H9 (cell line): ENCODE data around the gene IVNS1ABP. TPM values are rescaled to one million over a fixed set of nuclear protein-coding genes. Genes with fewer than 3 reads are reported as not detected.

Experiments
- DNase-seq: peaks from one replicate; pipeline ENCODE4 v3.0.0-alpha.2; 2017
- H2AFZ ChIP-seq: one replicate; pipeline ENCODE4 v1.6.1; 2013; ENCODE audit warnings: mild to moderate bottlenecking, low read length, control low read depth, moderate library complexity
- H2AK5ac ChIP-seq: 2 replicates; pipeline ENCODE4 v1.6.1; 2013; ENCODE audit warnings: low read length, control low read depth, mixed read lengths; ENCODE audit not compliant: insufficient read length
- H2BK120ac ChIP-seq: one replicate; pipeline ENCODE4 v1.6.1; 2013; ENCODE audit warnings: low read depth, mild to moderate bottlenecking, low read length, control low read depth, inconsistent platforms; ENCODE audit not compliant: poor library complexity, severe bottlenecking
- H2BK12ac ChIP-seq: 2 replicates; pipeline ENCODE4 v1.6.1; 2013; ENCODE audit warnings: low read length, control low read depth, mixed read lengths, low read depth; ENCODE audit not compliant: insufficient read length
- H2BK15ac ChIP-seq: 2 replicates; pipeline ENCODE4 v1.6.1; 2013; ENCODE audit warnings: low read depth, low read length, control low read depth
- H2BK20ac ChIP-seq: one replicate; pipeline ENCODE4 v1.6.1; 2013; ENCODE audit warnings: low read depth, mild to moderate bottlenecking, low read length, control low read depth, inconsistent platforms; ENCODE audit not compliant: poor library complexity, severe bottlenecking
- H2BK5ac ChIP-seq: 2 replicates; pipeline ENCODE4 v1.6.1; 2013; ENCODE audit warnings: low read length, control low read depth, mixed read lengths; ENCODE audit not compliant: insufficient read length
- H3K14ac ChIP-seq: 2 replicates; pipeline ENCODE4 v1.6.1; 2013; ENCODE audit warnings: low read length, control low read depth; ENCODE audit not compliant: insufficient read depth
- H3K18ac ChIP-seq: 2 replicates; pipeline ENCODE4 v1.6.1; 2013; ENCODE audit warnings: low read depth, mild to moderate bottlenecking, mixed read lengths, low read length, control low read depth; ENCODE audit not compliant: insufficient read length
- H3K23ac ChIP-seq: 2 replicates; pipeline ENCODE4 v1.6.1; 2013; ENCODE audit warnings: low read length, control low read depth, mixed read lengths, low read depth; ENCODE audit not compliant: insufficient read length
- H3K23me2 ChIP-seq: 2 replicates; pipeline ENCODE4 v1.6.1; 2013; ENCODE audit warnings: low read depth, mild to moderate bottlenecking, mixed read lengths, low read length, control low read depth; ENCODE audit not compliant: insufficient read length, poor library complexity, severe bottlenecking
- H3K27ac ChIP-seq: 2 replicates; pipeline ENCODE4 v1.5.1; 2013; ENCODE audit warnings: low read length, control low read depth, mixed read lengths, low read depth; ENCODE audit not compliant: insufficient read length
- H3K27me3 ChIP-seq: 2 replicates; pipeline ENCODE4 v1.6.1; 2013; ENCODE audit warnings: low read length, control low read depth, inconsistent platforms; ENCODE audit not compliant: insufficient read depth
- H3K4ac ChIP-seq: 2 replicates; pipeline ENCODE4 v1.6.1; 2013; ENCODE audit warnings: low read depth, mild to moderate bottlenecking, control low read depth, inconsistent platforms, low read length, moderate library complexity
- H3K4me1 ChIP-seq: 2 replicates; pipeline ENCODE4 v1.6.1; 2013; ENCODE audit warnings: low read length, control low read depth, inconsistent platforms; ENCODE audit not compliant: insufficient read depth
- H3K4me2 ChIP-seq: 2 replicates; pipeline ENCODE4 v1.6.1; 2013; ENCODE audit warnings: low read length, control low read depth, mixed read lengths; ENCODE audit not compliant: insufficient read length, insufficient read depth
- H3K56ac ChIP-seq: 2 replicates; pipeline ENCODE4 v1.6.1; 2013; ENCODE audit warnings: low read depth, mild to moderate bottlenecking, mixed read lengths, low read length, control low read depth; ENCODE audit not compliant: insufficient read length
- H3K79me1 ChIP-seq: 2 replicates; pipeline ENCODE4 v1.6.1; 2013; ENCODE audit warnings: low read depth, mild to moderate bottlenecking, moderate library complexity, low read length, control low read depth, inconsistent platforms; ENCODE audit not compliant: insufficient read depth, poor library complexity, severe bottlenecking
- H3K79me2 ChIP-seq: 2 replicates; pipeline ENCODE4 v1.6.1; 2013; ENCODE audit warnings: low read length, control low read depth, inconsistent platforms; ENCODE audit not compliant: insufficient read depth
- H3K9ac ChIP-seq: 2 replicates; pipeline ENCODE4 v1.6.1; 2013; ENCODE audit warnings: low read length, control low read depth, mixed read lengths; ENCODE audit not compliant: insufficient read length; ENCODE audit errors: extremely low read depth
- H3K9me3 ChIP-seq: one replicate; pipeline ENCODE4 v1.6.1; 2013; ENCODE audit warnings: low read depth, low read length, inconsistent platforms; ENCODE audit not compliant: control insufficient read depth
- H3T11ph ChIP-seq: one replicate; pipeline ENCODE4 v1.6.1; 2013; ENCODE audit warnings: mild to moderate bottlenecking, low read length, control low read depth, inconsistent platforms
- H4K20me1 ChIP-seq: one replicate; pipeline ENCODE4 v1.6.1; 2013; ENCODE audit not compliant: control insufficient read depth, insufficient read length, insufficient read depth
- H4K5ac ChIP-seq: 2 replicates; pipeline ENCODE4 v1.6.1; 2013; ENCODE audit warnings: low read depth, mild to moderate bottlenecking, mixed read lengths, low read length, control low read depth; ENCODE audit not compliant: insufficient read length
- H4K8ac ChIP-seq: replicated peaks from 2 replicates; pipeline ENCODE4 v1.6.1; 2013; ENCODE audit warnings: low read length, control low read depth, mixed read lengths, low read depth; ENCODE audit not compliant: insufficient read length
- H4K91ac ChIP-seq: 2 replicates; pipeline ENCODE4 v1.6.1; 2013; ENCODE audit warnings: low read depth, mild to moderate bottlenecking, moderate library complexity, mixed read lengths, low read length, control low read depth; ENCODE audit not compliant: insufficient read length
- H3K27ac Mint-ChIP-seq, 3 experiments: 2 replicates in 2 of 3; 3 replicates in 1 of 3; pipeline ENCODE4 v1.8.0; 2020 to 2021; ENCODE audit warnings: mixed read lengths in 3 of 3, mild to moderate bottlenecking in 1 of 3, moderate library complexity in 1 of 3
- H3K27me3 Mint-ChIP-seq: 2 replicates; pipeline ENCODE4 v1.8.0; 2021; ENCODE audit warnings: low read depth, mild to moderate bottlenecking, moderate library complexity, mixed read lengths
- H3K36me3 Mint-ChIP-seq, 3 experiments: 2 replicates in 2 of 3; 3 replicates in 1 of 3; pipeline ENCODE4 v1.8.0; 2020 to 2021; ENCODE audit warnings: low read depth in 3 of 3, mixed read lengths in 3 of 3; ENCODE audit not compliant: insufficient read depth in 1 of 3
- H3K4me1 Mint-ChIP-seq, 2 experiments: 2 replicates each; pipeline ENCODE4 v1.8.0; 2020; ENCODE audit warnings: mixed read lengths in 2 of 2
- H3K4me3 Mint-ChIP-seq, 2 experiments: 2 replicates in 1 of 2; 3 replicates in 1 of 2; pipeline ENCODE4 v1.8.0; 2020 to 2021; ENCODE audit warnings: mild to moderate bottlenecking in 2 of 2, mixed read lengths in 2 of 2, moderate library complexity in 1 of 2
- H3K9me3 Mint-ChIP-seq, 2 experiments: 2 replicates in 1 of 2; 3 replicates in 1 of 2; pipeline ENCODE4 v1.8.0; 2020; ENCODE audit warnings: mild to moderate bottlenecking in 2 of 2, mixed read lengths in 2 of 2, moderate library complexity in 1 of 2
- CTCF ChIP-seq: fragments of 200-600 bp; sonication (generic); conservative IDR thresholded peaks from 3 replicates; pipeline ENCODE4 v1.8.0; 2021; ENCODE audit warnings: antibody characterized with exemption, mild to moderate bottlenecking
- total RNA-seq: library from RNA; stranded (reverse); gene quantifications from 2 replicates; pipeline ENCODE4 v1.2.1, GENCODE V29; 2021

IVNS1ABP gene
- total RNA-seq, 1 experiment from 2014 or later = 110 TPM

- H3K9me3 ChIP-seq = no peaks in the 10 kb centered on the region
- no peak overlapping the region for H3K14ac ChIP-seq
- no peaks in the 10 kb centered on the region for H4K20me1 ChIP-seq
- Mint-ChIP-seq H3K4me3 (no peak overlapping the region), H3K27ac (no peak overlapping the region), H3K27me3 (no peaks in the 10 kb centered on the region), H3K36me3 (peaks cover 1 to 11% (median 2%) of the 10 kb centered on the region in 3 experiments; a peak in 6 of 7 replicates), H3K9me3 (no peaks in the 10 kb centered on the region; a peak in 2 of 5 replicates), H3K4me1 (no peaks in the 10 kb centered on the region)
- H4K5ac ChIP-seq = no peak overlapping the region
- no peak overlapping the region for H3K9ac ChIP-seq
- H2BK20ac ChIP-seq = no peak overlapping the region
- H4K8ac ChIP-seq = no peak overlapping the region
- H3K79me1 ChIP-seq = no peaks in the 10 kb centered on the region
- no peak for DNase-seq
- no peaks in the 10 kb centered on the region for H3K23me2 ChIP-seq
- TF ChIP-seq CTCF = no peak
- H4K91ac ChIP-seq = no peak overlapping the region
- no peak overlapping the region for H2BK15ac ChIP-seq
- no peak overlapping the region for H2AFZ ChIP-seq
- no peak overlapping the region for H3K27ac ChIP-seq
- no peak overlapping the region for H3K4ac ChIP-seq
- H3T11ph ChIP-seq = no peak overlapping the region
- H3K23ac ChIP-seq = no peak overlapping the region
- no peak overlapping the region for H2BK120ac ChIP-seq
- H3K27me3 ChIP-seq = no peaks in the 10 kb centered on the region
- H3K4me2 ChIP-seq = no peak overlapping the region
- no peak overlapping the region for H3K18ac ChIP-seq
- H3K4me1 ChIP-seq = no peaks in the 10 kb centered on the region
- H2AK5ac ChIP-seq = no peak overlapping the region
- no peak overlapping the region for H3K56ac ChIP-seq
- no peak overlapping the region for H2BK12ac ChIP-seq
- H3K79me2 ChIP-seq = no peaks in the 10 kb centered on the region
- no peak overlapping the region for H2BK5ac ChIP-seq
Measured at GRCh38 chr1:185289880-185290279, 27.2 kb downstream of the IVNS1ABP start.
